Adipocyte (in vitro differentiated cells): ENCODE data around the gene METAP2.

Experiments
- DNase-seq: peaks from one replicate; pipeline ENCODE4 v3.0.0-alpha.2; 2015; ENCODE audit warnings: low read depth
- H3K27me3 ChIP-seq: replicated peaks from 2 replicates; pipeline ENCODE4 v1.7.0; 2013; ENCODE audit warnings: mild to moderate bottlenecking, low read length, moderate library complexity; ENCODE audit not compliant: control insufficient read depth, insufficient read depth
- H3K36me3 ChIP-seq: 2 replicates; pipeline ENCODE4 v1.7.0; 2013; ENCODE audit warnings: low read length, mild to moderate bottlenecking, moderate library complexity; ENCODE audit not compliant: control insufficient read depth, insufficient read depth, severe bottlenecking
- H3K4me1 ChIP-seq: 2 replicates; pipeline ENCODE4 v1.7.0; 2013; ENCODE audit warnings: mild to moderate bottlenecking, low read length, moderate library complexity; ENCODE audit not compliant: control insufficient read depth, insufficient read depth
- H3K4me3 ChIP-seq: 2 replicates; pipeline ENCODE4 v1.7.0; 2013; ENCODE audit warnings: mild to moderate bottlenecking, low read length, moderate library complexity
- H3K9ac ChIP-seq: 2 replicates; pipeline ENCODE4 v1.7.0; 2013; ENCODE audit warnings: mild to moderate bottlenecking, low read length, moderate library complexity
- H3K9me3 ChIP-seq: 2 replicates; pipeline ENCODE4 v1.7.0; 2013; ENCODE audit warnings: mild to moderate bottlenecking, low read length, moderate library complexity; ENCODE audit not compliant: control insufficient read depth

Gene METAP2

GRCh38 chr12:95551913-95552516, 78.1 kb downstream of the METAP2 start:
- peaks cover 3% of the 10 kb centered on the region for H3K4me1 ChIP-seq
- H3K4me3 ChIP-seq: no peak overlapping the region
- H3K9ac ChIP-seq: no peak overlapping the region
- H3K27me3 ChIP-seq: peaks cover 13% of the 10 kb centered on the region
- no peak for DNase-seq
- no peaks in the 10 kb centered on the region for H3K36me3 ChIP-seq
- H3K9me3 ChIP-seq: peaks cover 10% of the 10 kb centered on the region

GRCh38 chr12:95553197-95553943, 79.4 kb downstream of the METAP2 start:
- peaks cover 13% of the 10 kb centered on the region for H3K27me3 ChIP-seq
- no peak overlapping the region for H3K9ac ChIP-seq
- no peak overlapping the region for H3K4me3 ChIP-seq

GRCh38 chr12:95554532-95555071, 80.7 kb downstream of the METAP2 start:
- peaks cover 3% of the 10 kb centered on the region for H3K9me3 ChIP-seq
- no peaks in the 10 kb centered on the region for H3K36me3 ChIP-seq
- no peak overlapping the region for H3K4me3 ChIP-seq
- H3K27me3 ChIP-seq: peaks cover 6% of the 10 kb centered on the region
- no peak for DNase-seq
- H3K4me1 ChIP-seq: no peaks in the 10 kb centered on the region
- no peak overlapping the region for H3K9ac ChIP-seq

More at GRCh38 chr12:95553197-95553943, 79.4 kb downstream of the METAP2 start:
- H3K36me3 ChIP-seq: no peaks in the 10 kb centered on the region
- peaks cover 10% of the 10 kb centered on the region for H3K9me3 ChIP-seq
- no peaks in the 10 kb centered on the region for H3K4me1 ChIP-seq
- DNase-seq: no peak

GRCh38 chr12:95557625-95558024, 83.7 kb downstream of the METAP2 start:
- Histone ChIP-seq H3K36me3 (no peaks in the 10 kb centered on the region), H3K9me3 (no peaks in the 10 kb centered on the region), H3K4me3 (no peak overlapping the region), H3K9ac (no peak overlapping the region), H3K27me3 (no peaks in the 10 kb centered on the region), H3K4me1 (no peaks in the 10 kb centered on the region)
- DNase-seq: no peak
